ENCODE results near the gene TSGA10IP. TPM values are rescaled to one million over a fixed set of nuclear protein-coding genes. Genes with fewer than 3 reads are reported as not detected.

TSGA10IP gene
- total RNA-seq, 4 donors from 2014 or later, result not detected

- peak overlapping the region; percentile 75 for H3K4me3 ChIP-seq
- DNase-seq (ENCODE audit: low spot score in 2 of 2), result no peak
- H3K4me1 ChIP-seq, result peaks cover 34% of the 10 kb centered on the region
- 33% methylated on average over 19 of the region's 28 CpGs for WGBS
- H3K36me3 ChIP-seq, result no peaks in the 10 kb centered on the region
- TF ChIP-seq, protein P1, sequence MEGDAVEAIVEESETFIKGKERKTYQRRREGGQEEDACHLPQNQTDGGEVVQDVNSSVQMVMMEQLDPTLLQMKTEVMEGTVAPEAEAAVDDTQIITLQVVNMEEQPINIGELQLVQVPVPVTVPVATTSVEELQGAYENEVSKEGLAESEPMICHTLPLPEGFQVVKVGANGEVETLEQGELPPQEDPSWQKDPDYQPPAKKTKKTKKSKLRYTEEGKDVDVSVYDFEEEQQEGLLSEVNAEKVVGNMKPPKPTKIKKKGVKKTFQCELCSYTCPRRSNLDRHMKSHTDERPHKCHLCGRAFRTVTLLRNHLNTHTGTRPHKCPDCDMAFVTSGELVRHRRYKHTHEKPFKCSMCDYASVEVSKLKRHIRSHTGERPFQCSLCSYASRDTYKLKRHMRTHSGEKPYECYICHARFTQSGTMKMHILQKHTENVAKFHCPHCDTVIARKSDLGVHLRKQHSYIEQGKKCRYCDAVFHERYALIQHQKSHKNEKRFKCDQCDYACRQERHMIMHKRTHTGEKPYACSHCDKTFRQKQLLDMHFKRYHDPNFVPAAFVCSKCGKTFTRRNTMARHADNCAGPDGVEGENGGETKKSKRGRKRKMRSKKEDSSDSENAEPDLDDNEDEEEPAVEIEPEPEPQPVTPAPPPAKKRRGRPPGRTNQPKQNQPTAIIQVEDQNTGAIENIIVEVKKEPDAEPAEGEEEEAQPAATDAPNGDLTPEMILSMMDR (IDR thresholded peaks at IDR 0.05), result no peak
- TF ChIP-seq POLR2A (IDR thresholded peaks at IDR 0.05) (no peak), EP300 (IDR thresholded peaks at IDR 0.05) (no peak), POLR2AphosphoS5 (IDR thresholded peaks at IDR 0.05) (no peak)
- no peaks in the 10 kb centered on the region for H3K27me3 ChIP-seq
- no peak overlapping the region for H3K27ac ChIP-seq
- H3K9me3 ChIP-seq, result no peaks in the 10 kb centered on the region
These were observed 46.5 kb upstream of the TSGA10IP start for GRCh38 chr11:65898656-65899355.

DNA sequence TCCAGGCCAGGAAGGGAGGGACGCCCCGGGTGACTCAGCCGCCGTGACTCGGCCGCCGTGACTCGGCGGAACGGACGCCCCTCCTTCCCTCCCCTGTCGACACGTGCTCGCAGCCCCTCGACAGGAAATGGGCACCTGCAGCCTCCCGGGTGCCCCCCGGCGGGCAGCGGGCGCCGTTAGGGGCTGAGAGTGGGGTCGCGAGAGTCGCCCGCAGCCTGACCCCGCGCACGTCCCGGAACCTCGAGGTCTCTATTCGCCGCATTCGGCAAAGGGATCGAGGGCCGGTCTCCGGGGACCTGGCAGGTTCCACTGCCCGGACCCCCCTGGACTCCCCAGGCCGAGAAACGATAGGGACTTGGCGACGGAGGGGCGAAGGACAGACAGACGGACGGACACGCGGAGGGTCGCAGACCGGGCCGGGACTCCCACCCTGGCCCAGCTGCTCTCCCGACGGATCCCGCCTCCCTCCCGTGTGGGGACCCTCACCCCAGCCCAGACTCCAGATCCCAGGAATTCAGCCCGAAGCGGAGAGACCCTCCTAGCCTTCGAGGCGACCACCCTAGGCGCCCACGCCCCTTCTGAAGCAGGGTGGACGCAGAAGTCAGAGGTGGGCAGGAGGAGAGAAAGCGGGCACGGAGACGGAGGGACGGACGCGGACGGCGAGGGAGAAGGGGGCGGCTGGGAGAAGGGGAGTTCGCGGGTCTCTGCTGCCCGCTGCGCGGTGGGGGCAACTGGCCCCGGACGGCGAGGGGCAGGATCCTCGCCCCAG, 45.7 kb upstream of the TSGA10IP start:
- H3K36me3 ChIP-seq, result no peaks in the 10 kb centered on the region
- no peaks in the 10 kb centered on the region for H3K9me3 ChIP-seq
- TF ChIP-seq POLR2A (IDR thresholded peaks at IDR 0.05) (no peak), POLR2AphosphoS5 (IDR thresholded peaks at IDR 0.05) (peak in 2 of 3 donors; percentile 42 to 46)
- H3K4me1 ChIP-seq, result peaks cover 27% of the 10 kb centered on the region
- WGBS, result 2% methylated on average over 34 of the region's 78 CpGs
- H3K4me3 ChIP-seq, result peak overlapping the region; percentile 75
- no peaks in the 10 kb centered on the region for H3K27me3 ChIP-seq
- peak overlapping the region; percentile 73 for H3K27ac ChIP-seq
- DNase-seq (ENCODE audit: low spot score in 2 of 2), result peak; percentile 86 to 89

GRCh38 chr11:65900125-65900898, 45.0 kb upstream of the TSGA10IP start, which contains the start of gene FOSL1:
Gene FOSL1, minus strand, starts transcription at chr11:65900388. Its CDS starts 49 bp downstream, at chr11:65900339.
- DNase-seq (ENCODE audit: low spot score in 2 of 2), result peak; percentile 95
- Histone ChIP-seq H3K27me3 (no peaks in the 10 kb centered on the region), H3K27ac (peak within 1 kb of the TSS; percentile 73), H3K9me3 (no peaks in the 10 kb centered on the region), H3K36me3 (no peaks in the 10 kb centered on the region), H3K4me3 (peak within 1 kb of the TSS; percentile 75), H3K4me1 (peaks cover 26% of the 10 kb centered on the region)
- 10% methylated on average over 15 of the region's 80 CpGs for WGBS
- peak; percentile 18 to 88 for TF ChIP-seq POLR2A (IDR thresholded peaks at IDR 0.05)
- no peak for TF ChIP-seq EP300 (IDR thresholded peaks at IDR 0.05)
- TF ChIP-seq POLR2AphosphoS5 (IDR thresholded peaks at IDR 0.05), result peak in 1 of 3 donors; percentile 52
- TF ChIP-seq, protein P1 (IDR thresholded peaks at IDR 0.05), result no peak

GRCh38 chr11:65900899-65901180, 44.4 kb upstream of the TSGA10IP start:
- DNase-seq (ENCODE audit: low spot score in 2 of 2), result no peak
- Histone ChIP-seq H3K27me3 (no peaks in the 10 kb centered on the region), H3K4me1 (peaks cover 26% of the 10 kb centered on the region), H3K36me3 (no peaks in the 10 kb centered on the region), H3K9me3 (no peaks in the 10 kb centered on the region), H3K4me3 (peak overlapping the region; percentile 75), H3K27ac (peak overlapping the region; percentile 73)
- WGBS, result 86% methylated on average over 11 of the region's 11 CpGs
- no peak for TF ChIP-seq POLR2A (IDR thresholded peaks at IDR 0.05)
- no peak for TF ChIP-seq POLR2AphosphoS5 (IDR thresholded peaks at IDR 0.05)
- TF ChIP-seq, protein P1 (IDR thresholded peaks at IDR 0.05), result no peak
- no peak for TF ChIP-seq EP300 (IDR thresholded peaks at IDR 0.05)

DNA sequence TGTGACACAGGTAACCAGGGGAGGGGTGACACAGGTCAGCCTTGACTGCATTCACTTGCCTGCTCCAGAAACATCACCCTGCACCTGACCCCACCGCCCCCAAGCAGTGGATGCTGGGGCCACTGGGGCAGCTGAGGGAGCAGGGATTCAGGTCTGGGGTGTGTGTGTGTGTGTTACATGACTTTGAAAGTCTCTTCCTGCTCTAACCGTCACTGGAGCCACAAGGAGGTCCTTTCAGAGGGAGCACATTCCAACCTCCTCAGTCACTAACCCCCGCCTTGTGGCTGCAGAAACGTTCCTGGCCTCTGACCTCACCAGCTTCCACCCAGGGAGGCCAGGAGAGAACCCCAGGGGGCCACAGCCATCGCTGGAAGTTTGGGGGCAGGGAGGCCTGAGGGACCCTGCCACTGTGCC, 42.2 kb upstream of the TSGA10IP start:
- H3K9me3 ChIP-seq, result no peaks in the 10 kb centered on the region
- no peak for DNase-seq (ENCODE audit: low spot score in 2 of 2)
- H3K36me3 ChIP-seq, result no peaks in the 10 kb centered on the region
- 19% methylated on average over 4 of the region's 5 CpGs for WGBS
- no peaks in the 10 kb centered on the region for H3K27me3 ChIP-seq
- TF ChIP-seq EP300 (IDR thresholded peaks at IDR 0.05), result no peak
- no peak for TF ChIP-seq POLR2A (IDR thresholded peaks at IDR 0.05)
- TF ChIP-seq POLR2AphosphoS5 (IDR thresholded peaks at IDR 0.05), result no peak
- TF ChIP-seq, protein P1 (IDR thresholded peaks at IDR 0.05), result no peak
- no peak overlapping the region for H3K27ac ChIP-seq
- no peak overlapping the region for H3K4me3 ChIP-seq
- peaks cover 26% of the 10 kb centered on the region for H3K4me1 ChIP-seq
